Measurements from ENCODE around the gene C17orf75.
"Not testable (repeated sequence)": the region's sequence is repeated elsewhere in the genome, so short reads cannot be mapped to it uniquely, and the experiment has no call there.

The C17orf75 gene, protein sequence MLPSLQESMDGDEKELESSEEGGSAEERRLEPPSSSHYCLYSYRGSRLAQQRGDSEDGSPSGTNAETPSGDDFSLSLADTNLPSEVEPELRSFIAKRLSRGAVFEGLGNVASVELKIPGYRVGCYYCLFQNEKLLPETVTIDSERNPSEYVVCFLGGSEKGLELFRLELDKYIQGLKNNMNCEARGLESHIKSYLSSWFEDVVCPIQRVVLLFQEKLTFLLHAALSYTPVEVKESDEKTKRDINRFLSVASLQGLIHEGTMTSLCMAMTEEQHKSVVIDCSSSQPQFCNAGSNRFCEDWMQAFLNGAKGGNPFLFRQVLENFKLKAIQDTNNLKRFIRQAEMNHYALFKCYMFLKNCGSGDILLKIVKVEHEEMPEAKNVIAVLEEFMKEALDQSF

DNA sequence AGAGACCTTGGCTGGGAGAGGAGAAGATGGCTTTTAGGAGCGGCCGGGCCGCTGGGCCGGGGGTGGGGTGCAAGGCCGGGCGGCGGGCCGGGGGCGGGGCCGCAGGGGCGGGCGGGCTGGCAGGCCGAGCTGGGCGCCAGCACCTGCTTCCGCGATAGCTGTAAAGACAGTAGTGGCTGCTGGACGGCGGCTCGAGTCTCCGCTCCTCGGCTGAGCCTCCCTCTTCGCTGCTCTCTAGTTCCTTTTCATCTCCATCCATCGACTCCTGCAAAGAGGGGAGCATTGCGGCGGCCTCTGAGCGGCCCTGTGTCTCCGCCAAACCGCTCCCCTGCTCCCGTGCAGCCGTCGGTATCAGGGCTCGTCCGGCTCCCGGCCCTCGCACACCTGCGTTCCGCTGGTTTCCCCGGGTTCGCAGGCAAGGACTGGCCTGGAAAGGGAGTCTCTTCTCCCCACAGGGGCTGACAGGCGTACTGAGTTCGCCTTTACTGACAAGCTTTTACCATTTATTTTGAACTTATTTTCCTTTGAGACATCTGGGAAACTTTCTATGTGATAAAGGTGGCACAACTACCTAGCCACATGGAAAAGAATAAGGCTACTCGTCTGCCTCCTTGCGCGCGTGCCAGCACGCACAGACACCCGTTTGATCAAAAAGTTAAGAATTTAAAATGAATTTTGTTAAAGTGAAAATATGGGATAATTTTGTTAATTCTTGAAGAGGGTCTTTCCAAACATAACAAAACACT is at the start of gene C17orf75:
C17orf75 (minus strand) TSS at position 317 of the 746 bp plus-strand sequence; CDS start at position 283, 34 bp downstream.
- peak; percentile 89 for DNase-seq (ENCODE audit: low spot score)

DNA sequence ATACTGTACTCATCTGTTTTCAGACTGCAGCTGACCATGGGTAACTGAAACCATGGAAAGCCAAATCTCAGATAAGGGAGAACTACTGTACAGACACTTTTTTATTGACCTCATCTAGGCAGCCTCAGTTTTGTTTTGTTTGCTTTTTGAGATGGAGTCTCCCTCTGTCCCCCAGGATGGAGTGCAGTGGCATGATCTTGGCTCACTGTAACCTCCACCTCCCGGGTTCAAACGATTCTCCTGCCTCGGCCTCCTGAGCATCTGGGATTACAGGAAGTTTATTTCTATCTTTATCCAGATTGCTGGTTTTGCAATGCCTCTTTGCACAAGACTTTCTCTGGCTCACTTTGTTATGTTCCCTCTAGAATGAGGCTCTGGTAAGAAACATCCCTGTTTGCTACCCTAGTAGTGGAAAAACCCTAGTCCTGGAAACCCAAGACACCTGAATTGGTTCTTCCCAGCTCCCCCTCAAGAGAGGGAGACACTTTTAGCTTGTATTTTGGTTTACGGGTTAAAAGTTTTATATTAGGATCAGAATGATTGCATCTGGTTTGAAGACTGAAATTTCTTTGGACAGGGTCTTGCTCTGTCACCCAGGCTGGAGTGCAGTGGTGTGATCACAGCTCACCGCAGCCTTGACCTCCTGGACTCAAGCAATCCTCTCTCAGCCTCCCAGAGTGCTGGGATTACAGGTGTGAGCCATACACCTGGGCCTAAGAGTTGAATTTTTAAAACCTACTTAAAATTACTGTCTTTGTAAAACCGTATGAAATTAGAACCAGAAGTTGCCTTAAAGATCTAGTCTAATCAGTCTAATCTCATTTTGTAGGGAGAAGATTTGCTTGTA is 46.9 kb upstream of the C17orf75 start:
- DNase-seq (ENCODE audit: low spot score) = no peak

DNA sequence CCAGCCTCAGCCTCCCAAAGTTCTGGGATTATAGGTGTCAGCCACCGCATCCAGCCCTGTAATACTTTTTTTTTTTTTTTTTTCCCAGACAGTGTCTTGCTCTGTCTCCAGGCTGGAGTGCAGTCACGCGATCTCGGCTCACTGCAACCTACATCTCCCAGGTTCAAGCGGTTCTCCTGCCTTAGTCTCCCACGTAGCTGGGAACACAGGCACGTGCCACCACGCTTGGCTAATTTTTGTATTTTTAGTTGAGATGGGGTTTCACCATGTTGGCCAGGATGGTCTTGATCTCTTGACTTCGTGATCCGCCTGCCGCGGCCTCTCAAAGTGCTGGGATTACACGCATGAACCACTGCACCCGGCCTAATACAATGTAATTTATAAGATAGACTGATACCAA is 46.2 kb upstream of the C17orf75 start:
- not testable (repeated sequence) for DNase-seq (ENCODE audit: low spot score)

DNA sequence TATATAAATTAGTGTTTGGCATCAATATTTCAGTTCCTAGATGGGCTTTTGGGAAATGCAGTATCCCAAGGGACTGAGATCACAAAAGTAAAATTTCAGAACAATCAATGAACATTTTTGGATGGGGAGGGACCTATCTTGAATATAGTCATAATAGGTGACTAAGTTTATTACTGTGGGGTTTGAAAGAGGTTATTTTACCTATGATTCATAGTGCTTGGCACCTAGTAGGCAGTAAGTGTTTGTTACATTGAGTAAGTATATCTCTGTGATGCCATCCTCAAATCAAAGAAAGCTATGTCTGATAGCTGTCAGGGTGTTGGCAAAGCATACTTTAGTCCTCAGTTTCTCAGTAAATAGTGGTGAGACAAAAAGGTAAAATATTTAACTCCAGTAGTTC is 44.9 kb upstream of the C17orf75 start:
- DNase-seq (ENCODE audit: low spot score) = no peak

DNA sequence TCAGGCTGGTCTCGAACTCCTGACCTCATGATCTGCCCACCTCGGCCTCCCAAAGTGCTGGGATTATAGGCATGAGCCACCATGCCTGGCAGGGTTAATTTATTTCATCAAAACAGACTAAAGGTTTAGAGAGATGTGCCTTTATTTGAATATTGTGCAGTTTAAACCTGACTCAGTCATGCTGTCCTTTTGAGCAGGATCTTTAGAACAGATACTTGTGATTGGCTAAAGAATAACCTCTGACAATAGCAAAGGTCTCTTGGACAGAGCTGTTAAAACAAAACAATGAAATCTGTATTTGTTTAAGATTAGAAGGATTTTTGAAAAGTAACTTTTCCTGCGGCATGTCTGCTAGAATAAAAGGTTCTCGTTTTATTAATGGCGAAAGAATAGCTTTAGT is 44.0 kb upstream of the C17orf75 start:
- no peak for DNase-seq (ENCODE audit: low spot score)

DNA sequence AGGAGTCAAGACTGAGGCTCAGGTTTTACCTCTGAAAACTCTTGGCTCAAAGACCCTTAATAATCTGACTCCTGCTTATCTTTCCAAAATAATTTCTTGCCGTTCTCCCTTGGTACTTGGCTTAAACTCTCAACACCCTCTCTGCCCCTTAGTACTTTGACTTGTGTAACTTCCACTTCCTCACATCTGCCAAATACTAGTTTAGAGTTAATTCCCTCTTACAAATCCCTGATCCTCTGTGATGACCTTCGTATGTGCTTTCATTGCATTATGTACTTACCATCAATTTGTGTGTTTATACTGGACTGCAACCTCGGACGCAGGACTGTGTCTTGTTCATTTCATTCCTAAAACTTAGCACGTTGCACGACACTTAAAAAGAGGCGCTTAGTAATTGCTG is 43.1 kb upstream of the C17orf75 start:
- no peak for DNase-seq (ENCODE audit: low spot score)

DNA sequence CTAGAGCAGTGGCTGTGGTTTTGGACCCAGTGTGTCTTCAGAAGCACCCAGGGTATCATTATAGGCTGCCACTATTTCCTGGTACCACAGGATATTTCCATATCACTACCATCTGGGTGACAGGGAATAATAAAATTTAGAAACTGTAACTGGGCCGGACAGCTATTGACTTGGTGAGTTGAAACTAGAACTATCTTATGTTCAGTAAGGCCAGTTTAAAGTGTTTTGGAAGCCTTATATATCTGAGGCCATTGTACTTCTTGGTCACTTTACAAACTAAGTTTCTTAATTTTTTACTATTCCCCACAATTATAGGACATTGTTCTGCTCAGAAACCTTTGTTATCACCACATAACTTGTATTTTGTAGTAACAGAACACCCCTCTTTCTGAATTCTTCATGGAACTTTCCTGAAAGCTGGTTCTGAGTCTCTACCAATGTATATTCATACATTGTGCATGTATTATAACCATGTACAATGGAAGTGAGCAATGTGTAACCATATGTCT is 42.0 kb upstream of the C17orf75 start:
- no peak for DNase-seq (ENCODE audit: low spot score)

DNA sequence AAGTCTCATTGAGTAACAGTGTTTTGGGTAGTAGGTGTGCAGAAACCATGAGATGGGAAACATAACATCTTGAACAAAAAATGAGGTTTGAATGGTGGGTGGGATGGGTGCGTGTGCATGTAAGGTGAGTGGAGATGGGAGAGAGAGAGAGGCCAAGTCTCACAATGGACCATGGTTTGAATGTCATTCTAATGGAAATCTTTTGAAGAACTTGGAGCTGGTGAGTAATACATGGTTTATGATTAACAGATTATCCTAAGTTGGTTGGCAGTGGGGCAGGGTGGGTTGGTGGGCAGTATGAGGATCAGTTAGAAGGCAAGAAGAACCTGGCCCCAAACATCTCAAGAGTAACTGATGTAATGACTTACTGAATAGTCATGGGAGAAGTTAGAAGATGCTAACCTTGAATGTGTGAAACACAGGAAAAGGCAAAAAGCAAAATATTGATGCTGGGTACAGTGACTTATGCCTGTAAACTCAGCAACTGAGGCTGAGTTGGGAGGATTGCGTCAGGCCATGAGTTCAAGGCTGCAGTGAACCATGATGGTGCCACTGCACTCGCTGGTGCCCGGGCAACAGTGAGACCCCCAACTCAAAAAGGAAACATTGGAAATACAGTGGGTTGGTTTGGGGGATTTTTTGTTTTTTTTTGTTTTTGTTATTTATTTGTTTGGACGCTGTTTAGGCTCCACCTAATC is 40.7 kb upstream of the C17orf75 start:
- no peak for DNase-seq (ENCODE audit: low spot score)

DNA sequence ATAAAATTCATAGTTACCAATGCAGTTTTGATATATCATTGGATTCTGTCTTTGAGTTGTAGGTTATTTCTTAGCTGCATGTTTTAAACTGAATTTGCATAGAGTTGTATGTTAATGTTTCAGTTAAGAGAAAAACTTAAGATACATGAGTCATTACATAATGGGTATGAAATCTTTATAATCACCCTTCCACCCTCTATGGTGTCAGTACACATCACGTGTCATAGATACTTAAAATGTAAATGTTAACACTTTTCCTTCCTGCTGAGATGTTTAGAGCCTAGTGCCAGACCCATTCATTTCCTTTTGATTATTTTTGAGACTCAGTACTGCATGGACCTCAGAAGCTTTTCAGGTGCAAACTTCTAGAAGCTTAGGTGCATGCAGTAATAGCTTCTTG is 28.5 kb upstream of the C17orf75 start:
- no peak for DNase-seq (ENCODE audit: low spot score)

DNA sequence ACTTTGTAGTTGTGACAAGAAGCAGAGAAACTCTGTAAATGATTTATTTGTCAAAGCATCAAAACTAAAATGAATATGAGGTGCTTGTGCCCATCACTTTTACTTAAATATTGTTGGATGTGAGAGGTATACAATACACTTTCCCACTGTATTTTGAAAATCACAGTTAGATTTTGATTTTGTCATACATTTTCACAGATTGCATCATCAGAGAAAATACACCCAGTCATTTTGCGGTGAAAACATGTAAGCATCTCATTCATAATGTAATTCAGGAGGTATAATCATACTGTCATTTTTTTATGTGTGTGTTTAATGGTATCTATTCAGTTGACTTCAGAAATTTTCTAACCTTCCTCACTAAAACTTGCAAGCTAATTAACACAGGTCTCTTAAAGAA is 19.3 kb upstream of the C17orf75 start:
- DNase-seq (ENCODE audit: low spot score) = no peak

DNA sequence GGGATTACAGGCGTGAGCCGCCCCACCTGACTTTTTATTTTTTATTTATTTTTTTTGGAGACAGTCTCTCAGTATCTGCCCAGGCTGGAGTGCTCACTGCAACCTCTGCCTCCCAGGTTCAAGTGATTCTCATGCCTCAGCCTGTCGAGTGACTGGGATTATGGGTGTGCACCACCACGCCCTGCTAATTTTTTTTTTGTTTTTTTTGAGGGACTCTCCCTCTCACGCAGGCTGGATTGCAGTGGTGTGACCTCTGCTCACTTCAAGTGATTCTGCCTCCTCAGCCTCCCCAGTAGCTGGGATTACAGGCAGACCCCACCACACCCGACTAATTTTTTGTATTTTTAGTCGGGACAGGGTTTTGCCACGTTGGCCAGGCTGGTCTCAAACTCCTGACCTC is 15.6 kb upstream of the C17orf75 start:
- no peak for DNase-seq (ENCODE audit: low spot score)

DNA sequence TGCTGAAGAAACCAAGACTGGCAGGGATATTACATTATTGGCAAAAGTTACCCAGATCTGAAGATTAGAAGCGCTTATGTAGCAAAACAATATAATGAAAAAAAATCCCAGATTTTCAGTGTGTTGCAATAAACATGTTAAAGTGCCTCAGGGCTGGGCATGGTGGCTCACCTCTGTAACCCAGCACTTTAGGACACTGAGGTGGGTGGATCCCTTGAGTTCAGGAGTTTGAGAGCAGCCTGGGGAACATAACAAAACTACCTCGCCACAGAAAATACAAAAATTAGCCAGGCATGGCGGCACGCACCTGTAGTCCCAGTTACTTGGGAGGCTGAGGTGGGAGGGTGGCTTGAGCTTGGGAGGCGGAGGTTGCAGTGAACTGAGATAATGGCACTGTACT is 14.8 kb upstream of the C17orf75 start:
- DNase-seq (ENCODE audit: low spot score) = no peak

DNA sequence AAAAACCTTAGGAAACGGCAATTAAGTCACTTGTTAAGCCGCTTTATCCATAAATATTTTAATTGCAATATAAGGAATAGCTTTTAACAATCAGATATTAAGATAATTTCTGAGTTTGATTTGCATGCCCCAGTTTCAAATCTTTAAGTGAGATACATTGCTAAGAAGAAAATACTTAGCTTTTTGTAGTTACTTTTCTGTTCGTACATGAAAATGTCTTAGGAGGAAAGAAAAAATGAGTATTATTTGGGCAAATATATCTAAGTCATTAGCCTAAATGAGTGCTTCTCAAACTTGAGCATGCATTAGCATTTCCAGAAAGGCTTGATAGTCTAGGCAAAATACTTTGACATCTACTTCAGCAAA is 14.4 kb upstream of the C17orf75 start:
- no peak for DNase-seq (ENCODE audit: low spot score)

DNA sequence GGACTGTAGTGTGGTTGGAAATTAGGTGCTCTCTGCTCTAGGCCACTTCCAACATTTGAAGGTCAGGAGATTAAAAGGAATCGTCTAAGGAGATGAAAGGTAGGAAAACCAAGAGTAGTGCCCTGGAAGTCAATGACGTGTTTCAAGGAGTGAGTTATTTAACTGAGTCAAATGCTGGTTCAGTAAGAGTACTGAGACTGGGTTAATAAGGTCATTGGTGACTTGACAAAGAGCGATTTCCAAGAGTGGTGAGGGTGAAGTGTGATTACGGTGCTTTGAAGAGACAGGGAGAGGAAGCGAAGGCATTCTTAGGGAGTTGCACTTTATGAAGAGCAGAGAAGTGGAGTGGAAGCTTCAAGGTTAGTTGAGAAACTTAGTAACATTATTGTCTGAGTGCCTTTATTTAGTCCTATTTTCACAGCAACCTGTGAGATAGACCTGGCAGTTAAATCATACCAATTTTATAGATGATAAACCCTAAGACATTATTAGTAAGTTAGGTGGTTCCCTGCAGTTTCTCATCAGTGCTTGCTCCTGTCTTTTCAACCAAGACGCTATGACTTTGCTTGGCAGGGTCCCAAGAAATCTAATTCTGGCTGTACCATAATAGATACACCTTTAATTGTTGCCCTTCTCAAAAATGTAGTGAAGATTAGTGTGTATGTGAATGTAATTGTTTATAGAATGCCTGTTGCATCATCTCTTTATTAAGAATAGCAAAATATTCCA is 13.8 kb upstream of the C17orf75 start:
- no peak for DNase-seq (ENCODE audit: low spot score)

DNA sequence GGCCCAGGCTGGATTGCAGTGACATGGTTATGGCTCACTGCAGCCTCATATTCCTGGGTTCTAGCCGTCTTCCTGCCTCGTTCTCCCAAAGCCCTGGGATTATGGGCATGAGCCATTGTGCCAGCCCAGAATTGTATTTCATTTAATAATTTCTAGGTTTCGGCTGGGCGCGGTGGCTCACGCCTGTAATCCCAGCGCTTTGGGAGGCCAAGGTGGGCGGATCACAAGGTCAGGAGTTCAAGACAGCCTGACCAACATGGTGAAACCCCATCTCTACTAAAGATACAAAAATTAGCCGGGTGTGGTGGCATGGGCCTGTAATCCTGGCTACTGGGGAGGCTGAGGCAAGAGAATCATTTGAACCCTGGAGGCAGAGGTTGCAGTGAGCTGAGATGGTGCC is 10.8 kb upstream of the C17orf75 start:
- DNase-seq (ENCODE audit: low spot score) = not testable (repeated sequence)

DNA sequence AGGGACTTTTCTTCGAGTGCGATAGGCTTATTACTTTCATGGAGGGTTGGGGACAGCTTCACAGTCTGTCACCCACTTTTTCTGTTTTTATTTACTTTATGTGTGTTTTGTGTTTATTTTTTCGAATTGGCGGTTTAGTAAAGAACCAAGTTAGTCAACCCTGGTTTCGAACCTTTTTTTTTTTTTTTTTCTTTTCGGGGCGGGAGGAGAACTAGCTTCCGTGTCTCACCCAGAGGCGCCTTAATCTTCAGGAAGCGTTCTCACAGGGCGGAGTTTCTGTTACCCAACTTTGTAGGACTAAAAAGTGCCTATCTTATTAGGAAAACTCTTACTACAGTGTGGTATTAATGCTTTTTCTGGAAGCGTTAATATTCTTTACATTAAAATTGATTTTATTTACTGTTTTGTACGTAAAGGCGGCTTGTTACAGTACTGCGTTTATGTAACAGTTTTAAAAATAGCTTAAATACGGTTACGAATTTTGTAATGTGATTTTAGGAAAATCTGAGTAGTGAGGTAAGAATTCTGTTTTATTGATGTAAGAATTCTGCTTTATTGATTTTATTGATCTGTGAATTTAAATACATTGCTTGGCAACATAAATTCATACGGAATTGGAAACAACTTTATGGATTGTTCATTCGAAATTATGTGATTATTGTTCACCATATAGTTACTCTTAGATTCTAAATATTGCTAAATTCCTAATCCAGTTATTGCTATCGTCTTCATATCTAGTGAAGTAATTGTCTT is 8.9 kb upstream of the C17orf75 start:
- no peak for DNase-seq (ENCODE audit: low spot score)

DNA sequence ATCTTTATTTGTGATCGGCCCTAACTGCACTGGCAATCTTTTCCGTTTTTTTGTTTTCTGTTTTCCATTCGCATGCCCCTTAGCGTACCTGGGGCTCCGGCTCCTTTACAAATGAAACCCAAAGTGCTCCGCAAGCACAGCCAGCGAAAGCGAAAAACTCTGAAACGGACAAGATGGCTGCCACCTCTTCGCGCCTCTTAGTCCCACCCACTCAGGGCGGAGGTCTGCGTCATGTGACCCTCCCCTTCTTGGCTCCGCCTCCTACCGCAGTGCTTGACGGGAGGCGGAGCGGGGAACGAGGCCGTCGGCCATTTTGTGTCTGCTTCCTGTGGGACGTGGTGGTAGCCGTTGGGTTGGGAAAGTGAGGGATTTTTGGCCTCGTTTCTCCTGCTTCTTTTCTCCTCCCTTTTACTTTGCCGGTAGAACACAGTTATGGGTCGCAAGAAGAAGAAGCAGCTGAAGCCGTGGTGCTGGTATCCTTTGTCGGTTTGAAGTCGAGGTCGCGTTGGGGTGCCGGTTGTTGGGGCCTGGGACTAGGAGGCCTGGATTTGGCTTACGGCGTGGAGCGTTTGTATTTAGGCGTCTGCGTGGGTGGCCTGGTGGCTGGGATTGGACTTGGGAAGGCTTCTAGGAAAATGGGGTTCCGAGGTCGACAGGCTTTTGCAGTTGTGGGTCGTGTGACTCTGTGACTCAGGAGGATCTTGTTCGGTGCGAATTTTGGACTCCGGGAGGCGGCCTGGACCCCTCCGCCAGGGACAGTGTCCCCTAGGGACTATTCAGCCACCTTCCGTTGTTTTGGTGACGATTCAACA is 8.1 kb upstream of the C17orf75 start, which contains the start of gene ZNF207:
ZNF207 (plus strand) TSS at position 304 of the 812 bp plus-strand sequence; CDS start at position 433, 129 bp downstream.
- peak; percentile 98 for DNase-seq (ENCODE audit: low spot score)

DNA sequence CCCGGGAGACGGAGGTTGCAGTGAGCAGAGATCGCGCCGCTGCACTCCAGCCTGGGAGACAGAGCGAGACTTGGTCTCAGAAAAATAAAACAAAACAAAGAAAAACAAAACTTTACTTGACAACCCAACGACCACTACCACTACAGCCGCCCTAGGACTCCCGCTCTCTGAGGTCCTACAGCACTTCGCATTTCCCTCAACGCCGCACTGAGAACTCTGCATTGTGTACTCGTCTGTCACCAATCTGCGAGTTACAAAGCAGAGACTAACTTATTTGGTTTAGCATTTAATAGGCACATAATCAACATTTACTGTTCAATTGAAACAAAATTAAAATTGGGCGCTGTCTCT is 7.5 kb upstream of the C17orf75 start:
- no peak for DNase-seq (ENCODE audit: low spot score)

DNA sequence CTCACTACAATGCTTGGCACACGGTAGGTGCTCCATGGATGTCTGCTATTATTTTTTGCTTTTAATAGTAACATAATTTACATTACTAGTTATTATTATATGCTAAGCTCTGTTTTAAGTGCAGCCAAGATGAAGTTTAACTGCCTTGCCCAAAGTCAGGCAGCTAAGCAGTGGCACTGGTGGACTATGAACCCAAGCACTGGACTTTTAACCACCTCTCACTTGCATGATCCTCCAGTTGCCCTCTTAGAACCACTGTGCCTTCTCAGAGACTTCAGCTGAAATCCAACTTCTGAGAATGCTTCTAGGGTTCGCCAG is 6.5 kb upstream of the C17orf75 start:
- no peak for DNase-seq (ENCODE audit: low spot score)

All from ecto neural progenitor cell (in vitro differentiated cells).